Dermis microvascular lymphatic vessel endothelial cell (primary cell): ENCODE measurements around the gene P2RY4. TPM values are rescaled to one million over a fixed set of nuclear protein-coding genes. Genes with fewer than 3 reads are reported as not detected.
"Not testable (repeated sequence)": the region's sequence is repeated elsewhere in the genome, so short reads cannot be mapped to it uniquely, and the experiment has no call there.

Experiments
- DNase-seq, 2 donors: peaks; one replicate each; pipeline versions ENCODE4 v3.0.0 to v3.0.0-alpha.2; 2010; ENCODE audit warnings: low read depth in 2 of 2
- total RNA-seq: library from RNA; depleted of rRNA; stranded (reverse); fragments of >200 nt; gene quantifications from 2 replicates; pipeline ENCODE4 v1.2.1, GENCODE V29; 2014

P2RY4 gene
- total RNA-seq = not detected in 2 replicates

GRCh38 chrX:70260104-70260503 is at the start of gene P2RY4:
Gene P2RY4, minus strand, starts transcription at chrX:70260204. Its CDS starts 580 bp downstream, at chrX:70259624.
- no peak for DNase-seq

- peak; percentile 52 to 75 for DNase-seq
These were observed 41.7 kb upstream of the P2RY4 start for GRCh38 chrX:70301716-70302115.

GRCh38 chrX:70293621-70294020 is 33.6 kb upstream of the P2RY4 start:
- DNase-seq = peak in 1 of 2 donors; percentile 1

GRCh38 chrX:70292788-70293187 is 32.8 kb upstream of the P2RY4 start:
- no peak for DNase-seq

GRCh38 chrX:70289793-70290770 is 30.1 kb upstream of the P2RY4 start, which contains the start of the genes KIF4A and PDZD11:
Gene KIF4A, plus strand, starts transcription at chrX:70290104. Its CDS starts 355 bp downstream, at chrX:70290459.
Gene PDZD11, minus strand, starts transcription at chrX:70289927. Its CDS starts 586 bp downstream, at chrX:70289341.
- peak; percentile 72 to 84 for DNase-seq

- peak in 1 of 2 donors; percentile 0 for DNase-seq
These were observed 29.3 kb upstream of the P2RY4 start for GRCh38 chrX:70289168-70289792.

- DNase-seq = no peak
These were observed 21.9 kb upstream of the P2RY4 start, which contains the start of gene RAB41 for GRCh38 chrX:70281951-70282350. Gene RAB41, plus strand, starts transcription at chrX:70282172. Its CDS starts 46 bp downstream, at chrX:70282218.

GRCh38 chrX:70280573-70280972 is 20.6 kb upstream of the P2RY4 start:
- no peak for DNase-seq

- no peak for DNase-seq
These were observed 19.1 kb upstream of the P2RY4 start for GRCh38 chrX:70279081-70279480.

- DNase-seq = not testable (repeated sequence)
These were observed 14.0 kb upstream of the P2RY4 start for GRCh38 chrX:70274029-70274428.

GRCh38 chrX:70268034-70268433 is 8.0 kb upstream of the P2RY4 start, which contains the start of gene ARR3:
Gene ARR3, plus strand, starts transcription at chrX:70268334. Its CDS starts 1,052 bp downstream, at chrX:70269386.
- no peak for DNase-seq

- DNase-seq = peak in 1 of 2 donors; percentile 3
These were observed 4.8 kb upstream of the P2RY4 start for GRCh38 chrX:70264784-70265183.

GRCh38 chrX:70262952-70263567 is 3.1 kb upstream of the P2RY4 start:
- DNase-seq = peak in 1 of 2 donors; percentile 25

- no peak for DNase-seq
These were observed 2.3 kb downstream of the P2RY4 start for GRCh38 chrX:70257423-70258288.

- DNase-seq = no peak
These were observed 4.6 kb downstream of the P2RY4 start for GRCh38 chrX:70255452-70255851.

GRCh38 chrX:70254909-70255308 is 5.1 kb downstream of the P2RY4 start:
- no peak for DNase-seq

GRCh38 chrX:70254063-70254400 is 6.0 kb downstream of the P2RY4 start:
- DNase-seq = no peak

GRCh38 chrX:70253377-70254062 is 6.5 kb downstream of the P2RY4 start:
- no peak for DNase-seq

- no peak for DNase-seq
These were observed 7.5 kb downstream of the P2RY4 start for GRCh38 chrX:70252491-70252890.

GRCh38 chrX:70247252-70247651 is 12.8 kb downstream of the P2RY4 start:
- no peak for DNase-seq
